Stimulated activated memory B cell treated with anti-CD40 and anti-IgM and Interleukin-4, amounts not matched to agents 10 μg/mL and 1 μg/mL and 100 μg/mL, for 72 hours (primary cell): ENCODE results near the gene TMEM176A.
"Not testable (repeated sequence)": the region's sequence is repeated elsewhere in the genome, so short reads cannot be mapped to it uniquely, and the experiment has no call there.

ENCODE experiments used
- ATAC-seq: fragments of 150-1000 bp; cut with Tn5 transposase; 2 replicates; pipeline ENCODE4 v1.10.0; 2021
- H3K27ac Mint-ChIP-seq: one replicate; pipeline ENCODE4 v1.8.0; 2022; ENCODE audit warnings: mild to moderate bottlenecking, mixed read lengths
- H3K27me3 Mint-ChIP-seq: one replicate; pipeline ENCODE4 v1.8.0; 2022; ENCODE audit warnings: mixed read lengths
- H3K36me3 Mint-ChIP-seq: one replicate; pipeline ENCODE4 v1.8.0; 2022; ENCODE audit warnings: mixed read lengths
- H3K4me1 Mint-ChIP-seq: one replicate; pipeline ENCODE4 v1.8.0; 2022; ENCODE audit warnings: mixed read lengths
- H3K4me3 Mint-ChIP-seq: one replicate; pipeline ENCODE4 v1.8.0; 2022; ENCODE audit warnings: mild to moderate bottlenecking, moderate library complexity, mixed read lengths
- H3K9me3 Mint-ChIP-seq: one replicate; pipeline ENCODE4 v1.8.0; 2022; ENCODE audit warnings: mixed read lengths

The TMEM176A gene, protein sequence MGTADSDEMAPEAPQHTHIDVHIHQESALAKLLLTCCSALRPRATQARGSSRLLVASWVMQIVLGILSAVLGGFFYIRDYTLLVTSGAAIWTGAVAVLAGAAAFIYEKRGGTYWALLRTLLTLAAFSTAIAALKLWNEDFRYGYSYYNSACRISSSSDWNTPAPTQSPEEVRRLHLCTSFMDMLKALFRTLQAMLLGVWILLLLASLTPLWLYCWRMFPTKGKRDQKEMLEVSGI

DNA sequence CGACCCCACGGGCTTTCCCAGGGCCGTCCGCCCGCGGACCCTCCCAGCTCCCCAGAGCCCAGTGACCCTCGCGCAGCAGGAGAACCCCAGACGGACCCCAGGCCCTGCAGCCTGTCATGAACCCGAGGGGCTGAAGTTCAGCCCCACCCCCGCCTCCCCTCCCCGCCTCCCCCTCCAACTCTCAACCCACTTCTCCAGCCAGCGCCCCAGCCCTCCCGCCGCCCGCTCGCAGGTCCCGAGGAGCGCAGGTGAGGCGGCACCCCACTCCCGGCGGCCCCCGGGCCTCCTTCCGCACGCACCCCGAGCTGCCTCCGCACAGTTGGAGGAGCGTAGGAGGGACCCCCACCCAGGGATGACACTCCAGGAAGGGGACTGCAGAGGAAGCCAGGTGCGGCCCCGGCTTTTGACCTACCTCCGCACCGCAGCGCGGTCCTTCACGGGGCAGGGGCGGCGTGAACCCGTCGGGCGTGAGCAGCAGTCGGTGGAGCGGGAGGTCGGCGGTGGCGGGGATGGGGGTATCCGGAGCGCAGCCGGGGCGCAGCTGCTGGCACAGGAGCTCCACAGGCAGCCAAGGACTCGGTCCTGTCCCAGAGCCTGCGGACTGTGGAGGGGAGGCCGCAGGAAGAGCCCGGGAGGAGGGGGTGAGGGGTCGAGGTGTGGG is at the start of gene TMEM176A:
TSS of gene TMEM176A (plus strand) at position 189 of the 661 bp plus-strand sequence. CDS start 782 bp downstream, outside the sequence.
- Mint-ChIP-seq H3K36me3 (no peaks in the 10 kb centered on the region), H3K27me3 (peaks cover 58% of the 10 kb centered on the region), H3K4me3 (peak within 1 kb of the TSS; percentile 30), H3K27ac (no peak within 1 kb of the TSS), H3K4me1 (peaks cover 12% of the 10 kb centered on the region), H3K9me3 (peaks cover 7% of the 10 kb centered on the region)
- ATAC-seq = no peak

DNA sequence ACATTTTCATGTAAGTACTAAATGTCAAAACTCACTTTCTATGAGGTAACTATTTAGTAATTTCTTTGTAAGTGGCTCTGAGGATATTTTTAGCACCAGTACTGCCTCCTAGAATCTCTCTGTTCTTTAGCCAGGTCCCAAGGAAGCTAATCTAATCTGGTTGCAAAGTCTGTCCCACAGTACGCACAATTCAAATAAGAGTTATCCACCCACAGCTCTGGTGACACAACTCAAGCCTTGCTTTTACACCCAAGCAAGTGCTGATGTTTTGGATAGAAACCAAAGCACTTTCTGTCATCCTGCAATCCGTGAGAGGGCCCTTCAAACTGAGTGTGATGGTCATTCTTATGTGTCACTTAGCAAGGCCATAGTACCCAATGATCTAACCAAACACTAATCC is 48.9 kb upstream of the TMEM176A start:
- peaks cover 30% of the 10 kb centered on the region for H3K27me3 Mint-ChIP-seq
- H3K4me3 Mint-ChIP-seq = no peak overlapping the region
- H3K4me1 Mint-ChIP-seq = peaks cover 21% of the 10 kb centered on the region
- ATAC-seq = no peak
- H3K36me3 Mint-ChIP-seq = no peaks in the 10 kb centered on the region
- no peaks in the 10 kb centered on the region for H3K9me3 Mint-ChIP-seq
- H3K27ac Mint-ChIP-seq = no peak overlapping the region

DNA sequence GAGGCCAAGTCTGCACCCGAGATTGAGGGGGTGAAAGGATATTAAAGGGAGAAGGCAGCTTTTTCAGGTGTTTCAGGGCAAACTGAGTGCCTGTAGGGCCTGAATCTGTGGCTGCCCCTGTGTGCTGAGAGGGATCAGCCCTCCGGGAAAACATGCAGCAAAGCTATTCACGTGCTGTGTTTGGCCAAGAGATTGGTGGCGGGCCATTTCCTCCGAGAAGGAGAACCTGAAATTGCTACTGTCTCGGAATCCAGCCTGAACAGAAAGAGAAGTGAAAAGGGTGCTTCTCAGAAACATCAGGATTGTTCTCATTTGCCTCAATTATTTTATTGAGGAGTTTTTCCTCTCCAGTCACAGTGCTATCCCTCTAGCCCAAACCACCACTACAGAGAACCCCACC is 47.3 kb upstream of the TMEM176A start:
- no peaks in the 10 kb centered on the region for H3K36me3 Mint-ChIP-seq
- no peak overlapping the region for H3K27ac Mint-ChIP-seq
- H3K27me3 Mint-ChIP-seq = peaks cover 23% of the 10 kb centered on the region
- H3K9me3 Mint-ChIP-seq = no peaks in the 10 kb centered on the region
- no peak overlapping the region for H3K4me3 Mint-ChIP-seq
- ATAC-seq = no peak
- H3K4me1 Mint-ChIP-seq = peaks cover 21% of the 10 kb centered on the region

DNA sequence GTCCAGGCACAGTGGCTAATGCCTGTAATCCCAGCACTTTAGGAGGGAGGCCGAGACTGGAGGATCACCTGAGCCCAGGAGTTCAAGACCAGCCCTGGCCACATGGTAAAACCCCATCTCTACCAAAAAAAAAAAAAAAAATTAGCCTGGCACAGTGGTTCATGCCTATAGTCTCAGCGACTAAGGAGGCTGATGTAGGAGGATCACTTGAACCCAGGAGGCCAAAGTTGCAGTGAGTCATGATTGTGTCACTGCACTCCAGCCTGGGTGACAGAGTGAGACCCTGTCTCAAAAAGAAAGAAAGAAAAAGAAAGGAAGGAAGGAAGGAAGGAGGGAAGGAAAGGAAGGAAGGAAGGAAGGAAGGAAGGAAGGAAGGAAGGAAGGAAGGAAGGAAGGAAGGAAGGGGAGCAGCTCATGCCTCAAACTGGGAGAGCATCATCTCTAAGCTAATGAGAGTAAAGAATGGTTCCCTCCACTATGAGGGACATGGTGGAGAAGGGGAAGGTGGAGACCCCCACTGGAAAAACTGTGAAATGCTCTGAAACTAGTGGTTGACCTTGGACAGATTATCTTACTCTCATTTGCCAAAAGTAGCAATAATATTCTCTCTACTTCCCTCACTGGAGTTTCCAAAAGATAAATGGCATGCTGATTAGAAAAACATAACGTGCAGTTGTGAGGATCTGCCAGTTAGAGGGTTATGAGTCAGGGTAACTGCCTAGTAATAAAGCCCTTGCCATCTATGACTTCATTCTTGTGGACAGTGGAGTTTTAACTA is 46.6 kb upstream of the TMEM176A start:
- peaks cover 23% of the 10 kb centered on the region for H3K27me3 Mint-ChIP-seq
- no peaks in the 10 kb centered on the region for H3K36me3 Mint-ChIP-seq
- peak; percentile 58 for ATAC-seq
- peaks cover 21% of the 10 kb centered on the region for H3K4me1 Mint-ChIP-seq
- peak overlapping the region; percentile 34 for H3K27ac Mint-ChIP-seq
- no peaks in the 10 kb centered on the region for H3K9me3 Mint-ChIP-seq
- H3K4me3 Mint-ChIP-seq = no peak overlapping the region

DNA sequence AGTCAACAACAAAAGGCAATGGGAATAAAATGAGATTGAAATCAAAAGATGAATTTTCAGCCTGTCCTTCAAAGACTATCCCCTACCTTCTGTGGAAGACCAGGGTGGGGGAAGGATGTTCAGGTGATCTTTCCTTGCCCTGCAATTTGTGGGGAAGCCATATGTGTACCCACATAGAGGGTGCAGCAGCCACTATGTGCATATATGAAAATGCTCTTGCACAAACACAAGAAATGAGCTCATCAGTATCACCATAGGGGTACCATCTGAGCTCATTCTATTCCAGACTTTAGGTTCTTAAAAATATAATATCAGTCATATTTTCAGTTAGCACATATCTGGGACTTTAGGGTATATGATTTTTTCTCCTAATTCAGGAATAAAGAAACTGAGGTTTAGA is 45.6 kb upstream of the TMEM176A start:
- Mint-ChIP-seq H3K27ac (no peak overlapping the region), H3K4me3 (no peak overlapping the region), H3K4me1 (peaks cover 21% of the 10 kb centered on the region), H3K36me3 (no peaks in the 10 kb centered on the region), H3K9me3 (no peaks in the 10 kb centered on the region), H3K27me3 (peaks cover 23% of the 10 kb centered on the region)
- ATAC-seq = no peak

DNA sequence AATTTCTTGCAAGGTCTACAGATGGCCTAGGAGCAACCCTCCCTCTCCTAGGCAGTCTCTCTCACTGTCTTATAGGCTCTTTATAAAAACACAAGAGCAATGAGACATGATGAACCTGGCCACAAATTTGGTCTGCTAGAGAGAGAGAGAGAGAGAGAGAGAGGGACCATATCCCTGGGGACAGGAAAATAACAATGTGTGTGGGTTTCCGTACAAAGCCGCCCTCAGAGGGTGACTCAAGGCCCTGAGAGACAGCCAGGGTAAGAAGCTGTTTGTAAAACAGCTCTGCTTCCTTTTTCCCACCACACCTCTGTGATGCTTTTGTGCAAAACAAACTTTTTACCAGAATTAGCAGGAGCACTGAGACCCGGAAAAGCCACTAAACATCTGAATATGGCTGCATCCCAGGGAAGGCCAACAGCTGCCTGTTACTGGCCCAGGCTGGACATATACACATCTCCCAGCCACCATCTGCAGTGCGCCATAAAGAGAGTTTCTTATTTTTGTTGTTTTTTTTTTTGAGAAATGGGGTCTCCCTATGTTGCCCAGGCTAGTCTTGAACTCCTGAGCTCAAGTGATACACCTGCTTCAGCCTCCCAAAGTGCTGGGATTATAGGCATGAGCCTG is 45.0 kb upstream of the TMEM176A start:
- H3K4me3 Mint-ChIP-seq = no peak overlapping the region
- no peaks in the 10 kb centered on the region for H3K36me3 Mint-ChIP-seq
- no peak overlapping the region for H3K27ac Mint-ChIP-seq
- peaks cover 17% of the 10 kb centered on the region for H3K27me3 Mint-ChIP-seq
- H3K4me1 Mint-ChIP-seq = peaks cover 21% of the 10 kb centered on the region
- H3K9me3 Mint-ChIP-seq = no peaks in the 10 kb centered on the region
- ATAC-seq = peak; percentile 72

DNA sequence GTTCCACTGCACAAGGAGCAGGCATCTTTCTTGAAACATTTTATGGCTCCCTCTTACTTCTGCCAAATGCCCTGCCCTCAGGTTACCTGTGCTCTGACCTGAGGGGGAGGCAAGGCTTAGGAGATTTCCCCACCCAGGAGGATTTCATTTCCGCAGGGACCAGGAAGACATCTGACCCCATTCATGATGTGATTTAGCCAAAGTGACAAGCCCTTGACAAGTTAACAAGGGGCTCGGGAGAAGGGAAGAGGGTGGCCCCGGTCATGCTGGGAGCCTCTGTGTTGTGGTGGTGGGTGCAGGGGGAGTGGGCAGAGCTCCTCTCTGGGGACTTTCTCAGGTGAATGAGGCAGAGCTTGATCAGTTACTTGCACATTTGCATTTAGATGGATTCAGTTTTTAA is 44.4 kb upstream of the TMEM176A start:
- ATAC-seq = no peak
- H3K4me3 Mint-ChIP-seq = no peak overlapping the region
- no peaks in the 10 kb centered on the region for H3K9me3 Mint-ChIP-seq
- H3K27me3 Mint-ChIP-seq = peaks cover 17% of the 10 kb centered on the region
- no peaks in the 10 kb centered on the region for H3K36me3 Mint-ChIP-seq
- peaks cover 21% of the 10 kb centered on the region for H3K4me1 Mint-ChIP-seq
- H3K27ac Mint-ChIP-seq = no peak overlapping the region

DNA sequence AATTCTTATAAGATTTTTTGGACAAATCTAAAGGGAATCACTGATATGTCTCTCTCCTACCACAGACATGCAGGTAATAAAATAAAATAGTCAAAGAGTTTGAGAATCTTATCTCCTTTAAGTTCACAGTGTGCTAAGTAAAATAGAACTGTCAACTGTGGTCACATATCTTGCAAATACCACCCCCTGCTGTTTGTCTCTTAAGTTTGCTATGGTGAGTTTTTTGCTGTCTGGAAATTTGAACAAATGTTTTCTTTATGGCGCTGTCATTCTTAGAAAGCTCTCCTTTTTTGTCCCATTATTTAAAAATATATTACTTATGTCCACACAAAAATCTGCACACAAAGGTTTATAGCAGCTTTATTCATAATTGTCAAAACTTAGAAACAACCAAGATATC is 43.7 kb upstream of the TMEM176A start:
- peaks cover 21% of the 10 kb centered on the region for H3K4me1 Mint-ChIP-seq
- peaks cover 24% of the 10 kb centered on the region for H3K27me3 Mint-ChIP-seq
- H3K4me3 Mint-ChIP-seq = no peak overlapping the region
- no peaks in the 10 kb centered on the region for H3K36me3 Mint-ChIP-seq
- no peak overlapping the region for H3K27ac Mint-ChIP-seq
- H3K9me3 Mint-ChIP-seq = no peaks in the 10 kb centered on the region
- ATAC-seq = no peak

DNA sequence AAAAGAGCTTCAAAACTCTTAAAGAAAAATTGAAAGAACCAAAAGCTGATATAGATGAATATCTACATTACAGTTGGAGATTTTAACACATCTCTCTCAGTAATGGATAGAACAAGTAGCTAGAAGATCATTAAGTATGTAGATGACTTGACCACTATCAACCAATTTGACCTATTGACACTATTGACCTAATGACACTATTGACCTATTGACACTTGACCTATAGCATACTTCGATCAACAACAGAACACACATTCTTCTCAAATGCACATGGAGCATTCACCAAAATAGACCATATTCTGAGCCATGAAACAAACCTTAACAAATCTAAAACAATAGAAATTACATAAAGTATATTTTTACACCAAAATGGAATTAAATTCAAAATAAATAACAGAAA is 41.1 kb upstream of the TMEM176A start:
- Mint-ChIP-seq H3K4me1 (peaks cover 14% of the 10 kb centered on the region), H3K4me3 (no peak overlapping the region), H3K27ac (no peak overlapping the region), H3K36me3 (no peaks in the 10 kb centered on the region), H3K27me3 (peaks cover 26% of the 10 kb centered on the region), H3K9me3 (no peaks in the 10 kb centered on the region)
- ATAC-seq = no peak

DNA sequence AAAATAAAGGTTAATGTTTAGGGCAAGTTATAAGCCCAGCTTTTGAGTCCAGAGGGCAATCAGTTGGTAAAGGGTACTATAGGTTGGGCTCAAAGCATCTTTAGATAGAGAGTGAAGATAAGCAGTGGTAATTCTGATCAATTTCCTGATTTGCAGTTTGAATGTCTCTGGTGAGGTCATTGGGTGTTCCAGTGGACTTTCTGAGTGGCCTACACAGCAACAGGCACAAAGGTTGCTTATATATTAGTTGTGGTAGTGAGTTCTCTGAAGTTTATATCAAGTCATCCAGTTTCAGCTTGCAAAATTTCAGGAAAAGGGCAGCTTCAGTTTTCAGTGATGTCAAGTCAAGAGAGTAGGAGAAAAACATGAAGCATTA is 34.2 kb upstream of the TMEM176A start:
- H3K4me3 Mint-ChIP-seq = no peak overlapping the region
- no peak overlapping the region for H3K27ac Mint-ChIP-seq
- H3K36me3 Mint-ChIP-seq = no peaks in the 10 kb centered on the region
- H3K27me3 Mint-ChIP-seq = peaks cover 26% of the 10 kb centered on the region
- ATAC-seq = no peak
- H3K9me3 Mint-ChIP-seq = no peaks in the 10 kb centered on the region
- H3K4me1 Mint-ChIP-seq = no peaks in the 10 kb centered on the region

DNA sequence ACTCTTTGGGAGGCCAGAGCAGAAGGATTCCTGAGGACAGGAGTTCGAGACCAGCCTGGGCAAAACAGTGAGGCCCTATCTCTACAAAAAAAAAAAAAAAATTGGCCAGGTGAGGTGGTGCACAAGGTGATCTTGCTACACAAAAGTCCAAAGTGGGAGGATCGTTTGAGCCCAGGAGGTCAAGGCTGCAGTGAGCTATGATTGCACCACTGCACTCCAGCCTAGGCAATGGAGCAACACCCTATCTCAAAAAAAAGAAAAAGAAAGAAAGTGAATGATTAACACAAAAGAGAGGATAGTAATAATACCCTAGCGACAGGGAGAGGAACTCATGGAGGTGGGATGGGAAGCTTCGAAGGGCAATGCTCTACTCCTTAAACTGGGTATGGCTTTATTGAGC is 30.8 kb upstream of the TMEM176A start:
- Mint-ChIP-seq H3K9me3 (peaks cover 7% of the 10 kb centered on the region), H3K4me1 (no peaks in the 10 kb centered on the region), H3K27me3 (peaks cover 8% of the 10 kb centered on the region), H3K4me3 (no peak overlapping the region), H3K27ac (no peak overlapping the region), H3K36me3 (peaks cover 9% of the 10 kb centered on the region)
- ATAC-seq = no peak

DNA sequence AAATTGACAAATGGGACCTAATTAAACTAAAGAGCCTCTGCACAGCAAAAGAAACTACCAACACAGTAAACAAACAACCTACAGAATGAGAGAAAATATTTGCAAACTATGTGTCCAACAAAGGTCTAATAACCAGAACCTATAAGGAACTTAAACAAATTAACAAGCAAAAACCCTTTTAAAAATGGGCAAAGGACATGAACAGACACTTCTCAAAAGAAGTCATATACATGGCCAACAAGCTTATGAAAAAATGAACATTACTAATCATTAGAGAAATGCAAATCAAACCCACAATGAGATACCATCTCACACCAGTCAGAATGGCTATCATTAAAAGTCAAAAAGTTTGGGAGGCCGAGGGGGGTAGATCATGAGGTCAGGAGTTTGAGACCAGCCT is 26.4 kb upstream of the TMEM176A start:
- H3K27me3 Mint-ChIP-seq, H3K9me3 Mint-ChIP-seq, H3K4me3 Mint-ChIP-seq, ATAC-seq, H3K36me3 Mint-ChIP-seq, H3K4me1 Mint-ChIP-seq, H3K27ac Mint-ChIP-seq: not testable (repeated sequence)

DNA sequence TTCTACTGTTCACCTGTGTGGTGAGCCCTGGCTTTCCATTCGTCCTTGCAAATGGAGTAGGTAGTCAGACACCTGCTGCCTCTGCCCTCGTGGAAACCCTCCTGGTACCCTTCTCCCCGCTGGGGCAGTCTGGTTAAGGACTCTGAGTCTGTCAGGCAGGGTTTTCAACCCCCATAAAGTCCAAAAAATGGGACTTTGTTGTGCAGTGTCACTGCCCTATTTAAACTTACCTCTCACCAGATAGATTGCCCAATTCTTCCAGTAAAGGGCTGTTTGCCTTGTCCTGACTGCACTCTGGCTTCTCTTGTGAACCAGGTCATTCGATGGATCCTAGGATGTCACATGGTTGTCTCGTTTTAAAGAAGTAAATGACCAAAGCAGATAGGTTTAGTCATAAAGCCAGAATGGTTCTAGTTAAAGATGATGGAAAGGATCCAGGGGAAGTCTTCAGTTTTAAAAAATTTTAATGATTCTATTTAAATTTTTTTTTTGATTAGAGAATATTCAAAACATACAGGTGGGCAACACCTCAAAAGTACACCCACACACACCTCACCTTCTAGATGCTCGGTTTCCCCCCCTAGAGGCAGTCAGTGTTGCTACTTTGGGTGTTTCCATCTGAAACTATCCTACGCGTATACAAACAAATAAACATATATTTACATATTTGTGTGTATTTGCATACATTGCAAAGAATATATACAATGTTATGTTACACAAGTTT is 22.4 kb upstream of the TMEM176A start:
- H3K27ac Mint-ChIP-seq = no peak overlapping the region
- peaks cover 21% of the 10 kb centered on the region for H3K27me3 Mint-ChIP-seq
- peaks cover 6% of the 10 kb centered on the region for H3K4me1 Mint-ChIP-seq
- ATAC-seq = no peak
- no peak overlapping the region for H3K4me3 Mint-ChIP-seq
- H3K9me3 Mint-ChIP-seq = peaks cover 10% of the 10 kb centered on the region
- H3K36me3 Mint-ChIP-seq = peaks cover 9% of the 10 kb centered on the region

DNA sequence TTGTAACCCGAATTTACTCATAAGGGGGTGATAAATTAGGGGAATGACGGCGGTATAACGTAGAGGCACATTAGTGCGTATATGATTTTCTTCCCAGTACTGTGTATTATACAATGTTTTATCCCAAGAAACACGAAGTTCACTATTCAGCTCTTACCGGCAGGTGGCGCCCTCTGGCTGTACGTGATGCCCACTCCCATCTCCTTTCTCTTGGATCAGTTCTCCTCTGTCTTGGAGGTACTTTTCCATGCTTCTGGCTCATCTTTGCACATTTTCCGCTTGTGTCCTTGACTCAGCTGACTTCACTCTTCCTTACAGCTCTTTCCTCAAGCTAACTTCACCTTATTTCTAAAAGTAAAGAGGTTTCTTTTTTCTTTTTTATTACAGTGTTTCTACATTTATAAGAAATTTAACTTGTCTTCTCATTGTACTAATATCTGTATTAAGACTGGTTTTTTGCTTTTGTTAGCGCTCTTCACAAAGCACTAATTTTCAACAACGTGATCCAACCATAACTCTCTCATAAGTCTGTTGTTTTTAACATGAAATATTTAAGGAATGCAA is 21.7 kb upstream of the TMEM176A start:
- Mint-ChIP-seq H3K27me3 (peaks cover 21% of the 10 kb centered on the region), H3K4me3 (no peak overlapping the region), H3K36me3 (peaks cover 4% of the 10 kb centered on the region), H3K4me1 (peaks cover 6% of the 10 kb centered on the region), H3K27ac (no peak overlapping the region), H3K9me3 (peaks cover 6% of the 10 kb centered on the region)
- ATAC-seq = no peak

DNA sequence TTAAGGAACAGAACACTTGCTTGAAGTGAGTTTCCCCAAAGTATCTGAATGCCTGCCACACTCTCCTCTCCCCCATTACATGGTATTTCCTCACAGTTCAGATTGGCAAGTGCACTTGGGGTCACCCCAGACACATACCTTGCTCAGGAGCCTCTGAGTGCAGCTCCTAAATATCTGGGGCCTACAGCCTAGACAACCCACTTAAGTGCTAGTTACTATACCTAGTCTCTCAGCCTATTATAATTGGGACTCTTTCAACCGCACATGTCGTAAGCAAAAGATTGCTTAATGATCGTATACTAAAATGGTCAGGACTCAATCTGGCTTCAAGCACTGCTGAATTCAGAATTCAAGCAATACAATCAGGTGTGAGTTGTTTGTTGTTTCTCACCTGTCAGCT is 20.3 kb upstream of the TMEM176A start:
- no peaks in the 10 kb centered on the region for H3K9me3 Mint-ChIP-seq
- H3K27ac Mint-ChIP-seq = no peak overlapping the region
- peaks cover 21% of the 10 kb centered on the region for H3K27me3 Mint-ChIP-seq
- H3K4me3 Mint-ChIP-seq = no peak overlapping the region
- ATAC-seq = no peak
- no peaks in the 10 kb centered on the region for H3K36me3 Mint-ChIP-seq
- H3K4me1 Mint-ChIP-seq = peaks cover 6% of the 10 kb centered on the region
